ENCODE results near the gene GALR2. TPM values are rescaled to one million over a fixed set of nuclear protein-coding genes. Genes with fewer than 3 reads are reported as not detected.
A peak's percentile ranks its signal among the peaks of the same experiment; 100 is the strongest.

GALR2 gene
- total RNA-seq, 6 experiments from 2014 or later = 0.18 TPM; not detected in 5

DNA sequence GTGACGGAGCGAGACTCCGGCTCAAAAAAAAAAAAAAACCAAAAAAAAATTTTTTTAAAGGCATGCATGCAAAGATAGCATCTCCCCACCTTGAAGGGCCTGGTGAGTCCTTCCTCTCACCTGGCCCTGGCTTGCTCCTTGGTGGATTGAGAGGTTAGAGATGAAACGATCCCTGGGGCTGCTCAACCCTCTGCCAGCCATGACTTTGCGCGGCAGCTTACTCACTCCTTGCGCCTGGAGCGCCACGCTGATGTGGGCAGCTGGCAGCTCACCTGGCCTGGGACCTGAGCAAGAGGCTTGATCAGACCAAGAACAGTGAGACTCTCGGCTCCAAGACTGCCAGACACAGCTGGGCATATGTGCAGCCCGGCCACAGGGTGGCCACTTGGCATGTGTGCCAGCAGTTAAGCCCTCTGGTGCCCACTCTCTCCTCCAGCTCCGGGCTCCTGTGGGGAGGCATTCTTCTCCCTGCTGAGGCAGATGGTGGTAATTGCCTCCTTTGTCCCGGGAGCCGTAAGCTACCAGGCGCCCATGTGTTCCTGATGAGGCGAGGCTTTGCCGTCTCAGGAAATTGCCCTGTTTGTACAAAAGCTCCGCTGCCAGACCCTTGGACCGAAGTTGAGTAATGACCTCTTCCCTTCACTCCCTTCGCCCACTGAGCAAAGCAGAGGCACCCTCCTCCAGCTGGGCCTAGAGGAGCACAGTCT, 42.4 kb upstream of the GALR2 start:
- Histone ChIP-seq H3K9me3 (no peaks in the 10 kb centered on the region), H3K4me3 (no peak overlapping the region), H3K36me3 (no peaks in the 10 kb centered on the region), H3K27me3 (no peaks in the 10 kb centered on the region), H3K4me1 (no peaks in the 10 kb centered on the region), H3K27ac (no peak overlapping the region)
- 81% methylated on average over 6 of the region's 20 CpGs for WGBS (ENCODE audit: insufficient coverage, low coverage, low lambda C conversion rate, missing lambda C conversion rate)
- ATAC-seq (no peak), DNase-seq (no peak)
- no peak for TF ChIP-seq POLR2A (IDR thresholded peaks at IDR 0.05)
- TF ChIP-seq, protein P1, sequence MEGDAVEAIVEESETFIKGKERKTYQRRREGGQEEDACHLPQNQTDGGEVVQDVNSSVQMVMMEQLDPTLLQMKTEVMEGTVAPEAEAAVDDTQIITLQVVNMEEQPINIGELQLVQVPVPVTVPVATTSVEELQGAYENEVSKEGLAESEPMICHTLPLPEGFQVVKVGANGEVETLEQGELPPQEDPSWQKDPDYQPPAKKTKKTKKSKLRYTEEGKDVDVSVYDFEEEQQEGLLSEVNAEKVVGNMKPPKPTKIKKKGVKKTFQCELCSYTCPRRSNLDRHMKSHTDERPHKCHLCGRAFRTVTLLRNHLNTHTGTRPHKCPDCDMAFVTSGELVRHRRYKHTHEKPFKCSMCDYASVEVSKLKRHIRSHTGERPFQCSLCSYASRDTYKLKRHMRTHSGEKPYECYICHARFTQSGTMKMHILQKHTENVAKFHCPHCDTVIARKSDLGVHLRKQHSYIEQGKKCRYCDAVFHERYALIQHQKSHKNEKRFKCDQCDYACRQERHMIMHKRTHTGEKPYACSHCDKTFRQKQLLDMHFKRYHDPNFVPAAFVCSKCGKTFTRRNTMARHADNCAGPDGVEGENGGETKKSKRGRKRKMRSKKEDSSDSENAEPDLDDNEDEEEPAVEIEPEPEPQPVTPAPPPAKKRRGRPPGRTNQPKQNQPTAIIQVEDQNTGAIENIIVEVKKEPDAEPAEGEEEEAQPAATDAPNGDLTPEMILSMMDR (IDR thresholded peaks at IDR 0.05) = no peak
- intact Hi-C loops (cut with DNase I) = no loop called here

DNA sequence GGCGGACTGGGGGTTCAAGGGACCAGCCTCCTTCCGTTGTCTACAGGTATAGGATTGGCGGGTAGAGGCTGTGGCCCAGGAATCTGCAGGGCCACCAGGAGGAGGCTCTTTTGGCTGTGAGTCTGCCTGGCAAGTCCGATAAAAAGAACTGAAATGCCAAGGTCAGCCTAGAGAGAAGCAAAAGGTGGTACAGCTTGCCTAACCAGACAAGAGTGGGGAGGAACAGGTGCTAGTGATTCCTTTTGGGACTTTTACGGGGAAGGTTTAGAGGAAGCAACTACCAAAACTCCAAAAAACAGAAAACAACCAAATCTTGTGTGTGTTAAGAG, 41.8 kb upstream of the GALR2 start:
- 86% methylated on average over 3 of the region's 5 CpGs for WGBS (ENCODE audit: insufficient coverage, low coverage, low lambda C conversion rate, missing lambda C conversion rate)
- Histone ChIP-seq H3K27ac (no peak overlapping the region), H3K36me3 (no peaks in the 10 kb centered on the region), H3K27me3 (no peaks in the 10 kb centered on the region), H3K4me1 (no peaks in the 10 kb centered on the region), H3K4me3 (no peak overlapping the region), H3K9me3 (no peaks in the 10 kb centered on the region)
- intact Hi-C loops (cut with DNase I) = no loop called here
- DNase-seq (no peak), ATAC-seq (no peak)
- TF ChIP-seq POLR2A (IDR thresholded peaks at IDR 0.05) = no peak
- TF ChIP-seq, protein P1 (IDR thresholded peaks at IDR 0.05) = no peak

DNA sequence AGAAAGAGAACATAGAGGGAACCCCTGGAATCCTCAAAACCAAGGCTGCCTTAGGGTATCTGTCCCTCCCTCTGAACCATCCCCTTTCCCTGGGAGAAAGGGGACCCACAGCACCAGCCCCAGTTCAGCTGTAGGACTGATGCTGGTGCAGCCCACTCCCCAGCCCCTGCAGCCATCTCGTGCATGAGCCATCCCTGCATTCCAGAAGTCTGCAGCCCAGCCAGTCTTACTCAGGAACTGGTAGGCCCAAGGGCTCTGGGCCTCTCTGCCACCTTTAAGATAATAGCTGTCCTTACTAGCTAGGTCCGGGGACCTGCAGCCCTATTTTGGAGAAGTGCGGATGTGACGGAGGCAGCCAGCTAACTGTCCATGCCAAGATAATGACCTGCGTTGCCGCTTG, 41.4 kb upstream of the GALR2 start:
- ATAC-seq (no peak), DNase-seq (no peak)
- H3K27ac ChIP-seq = no peak overlapping the region
- no peaks in the 10 kb centered on the region for H3K4me1 ChIP-seq
- H3K4me3 ChIP-seq = no peak overlapping the region
- WGBS (ENCODE audit: insufficient coverage, low coverage, low lambda C conversion rate, missing lambda C conversion rate) = 93% methylated on average over 3 of the region's 6 CpGs
- intact Hi-C loops (cut with DNase I) = no loop called here
- H3K36me3 ChIP-seq = no peaks in the 10 kb centered on the region
- H3K27me3 ChIP-seq = no peaks in the 10 kb centered on the region
- no peaks in the 10 kb centered on the region for H3K9me3 ChIP-seq
- TF ChIP-seq, protein P1 (IDR thresholded peaks at IDR 0.05) = no peak
- no peak for TF ChIP-seq POLR2A (IDR thresholded peaks at IDR 0.05)

DNA sequence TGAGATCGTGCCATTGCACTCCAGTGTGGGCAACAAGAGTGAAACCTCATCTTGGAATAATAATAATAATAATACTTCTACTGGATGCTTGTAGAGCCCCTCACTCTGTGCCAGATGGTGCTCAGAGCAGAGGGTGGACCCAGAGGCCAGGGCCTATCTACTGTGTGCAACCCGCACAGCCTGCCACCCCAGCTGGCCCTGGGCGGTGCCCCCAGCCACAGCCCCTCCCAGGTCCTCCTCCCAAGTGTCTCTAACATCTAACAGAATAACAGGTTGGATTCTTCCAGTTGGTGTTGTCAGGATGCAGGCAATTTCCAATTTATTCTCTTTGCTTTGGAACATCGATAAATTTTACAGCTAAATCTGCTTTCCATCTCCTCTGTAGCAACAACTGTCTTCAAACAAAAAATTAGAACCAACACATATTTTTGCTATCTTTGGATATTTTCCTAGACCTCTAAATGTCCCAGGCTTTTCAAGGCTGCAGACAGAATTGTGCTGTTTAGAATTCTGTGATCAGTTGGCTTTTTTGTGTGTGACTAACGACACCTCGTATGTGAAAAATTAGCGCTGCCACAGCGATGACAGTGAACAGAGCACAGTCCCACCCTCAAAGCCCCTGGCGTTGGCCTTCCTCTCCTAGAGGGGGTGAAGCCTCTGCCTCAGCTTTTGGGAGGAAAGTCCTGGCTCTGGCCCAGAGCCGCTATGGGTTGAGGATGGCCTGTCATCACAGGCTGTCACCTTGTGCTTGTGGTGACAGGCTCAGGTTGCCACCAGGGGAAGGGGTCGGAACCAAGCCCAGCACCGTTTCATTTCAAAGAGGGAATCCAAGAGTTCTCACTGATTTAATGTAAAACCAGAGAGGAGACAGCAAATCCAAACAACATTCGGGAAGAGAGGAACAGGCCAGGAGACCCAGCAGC, 39.9 kb upstream of the GALR2 start:
- Histone ChIP-seq H3K4me1 (no peaks in the 10 kb centered on the region), H3K4me3 (no peak overlapping the region), H3K36me3 (peaks cover 0 to 13% (median 5%) of the 10 kb centered on the region in 4 donors), H3K27me3 (no peaks in the 10 kb centered on the region), H3K9me3 (no peaks in the 10 kb centered on the region), H3K27ac (no peak overlapping the region)
- DNase-seq (no peak), ATAC-seq (peak in 1 of 4 donors; percentile 28)
- intact Hi-C loops (cut with DNase I) = no loop called here
- 78% methylated on average over 8 of the region's 13 CpGs for WGBS (ENCODE audit: insufficient coverage, low coverage, low lambda C conversion rate, missing lambda C conversion rate)
- TF ChIP-seq POLR2A (IDR thresholded peaks at IDR 0.05) = no peak
- TF ChIP-seq, protein P1 (IDR thresholded peaks at IDR 0.05) = no peak

Data from right lobe of liver (tissue), 6 donors.